22Rv1 (cell line): Measurements from ENCODE around the gene OR52A5.

Experiments used
- ZFX ChIP-seq: fragments of 450-650 bp; IDR thresholded peaks from 2 replicates; pipeline ENCODE4 v1.6.1; 2017; ENCODE audit warnings: antibody characterized with exemption, borderline replicate concordance
- TF ChIP-seq, protein P1 (sequence below): fragments of 450-650 bp; IDR thresholded peaks from 2 replicates; pipeline ENCODE4 v1.5.1; 2017; ENCODE audit warnings: mild to moderate bottlenecking

DNA sequence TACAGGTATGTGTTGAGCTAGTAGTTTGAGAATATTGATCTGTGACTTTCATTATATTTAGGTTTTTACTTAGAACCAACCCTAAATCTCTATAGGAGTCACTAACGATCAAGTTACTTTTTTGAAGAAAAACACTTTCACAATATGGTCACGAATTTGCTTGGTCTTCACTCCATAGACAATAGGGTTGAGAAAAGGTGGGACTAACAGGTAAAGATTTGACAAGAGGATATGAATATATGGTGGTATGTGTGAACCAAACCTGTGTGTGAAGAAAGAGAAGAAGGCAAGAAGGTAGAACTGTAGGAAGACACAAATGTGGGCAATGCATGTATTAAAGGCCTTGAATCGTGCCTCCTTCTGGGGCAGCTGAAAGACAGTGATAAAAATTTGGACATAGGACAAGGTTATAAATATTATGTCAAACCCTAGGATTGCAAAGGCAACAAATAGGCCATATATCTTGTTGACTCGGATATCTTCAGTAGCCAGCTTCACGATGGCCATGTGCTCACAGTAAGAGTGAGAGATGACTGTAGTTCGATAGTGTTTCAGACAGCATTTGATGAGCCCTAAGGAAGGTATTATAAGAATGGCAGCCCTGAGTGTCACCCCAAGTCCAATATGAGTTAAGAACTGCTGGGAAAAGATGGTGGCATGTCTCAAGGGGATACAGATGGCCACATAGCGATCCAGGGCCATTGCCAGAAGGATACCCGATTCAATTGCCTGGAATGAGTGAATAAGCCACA, 6.4 kb downstream of the OR52A5 start:
- TF ChIP-seq, protein P1, sequence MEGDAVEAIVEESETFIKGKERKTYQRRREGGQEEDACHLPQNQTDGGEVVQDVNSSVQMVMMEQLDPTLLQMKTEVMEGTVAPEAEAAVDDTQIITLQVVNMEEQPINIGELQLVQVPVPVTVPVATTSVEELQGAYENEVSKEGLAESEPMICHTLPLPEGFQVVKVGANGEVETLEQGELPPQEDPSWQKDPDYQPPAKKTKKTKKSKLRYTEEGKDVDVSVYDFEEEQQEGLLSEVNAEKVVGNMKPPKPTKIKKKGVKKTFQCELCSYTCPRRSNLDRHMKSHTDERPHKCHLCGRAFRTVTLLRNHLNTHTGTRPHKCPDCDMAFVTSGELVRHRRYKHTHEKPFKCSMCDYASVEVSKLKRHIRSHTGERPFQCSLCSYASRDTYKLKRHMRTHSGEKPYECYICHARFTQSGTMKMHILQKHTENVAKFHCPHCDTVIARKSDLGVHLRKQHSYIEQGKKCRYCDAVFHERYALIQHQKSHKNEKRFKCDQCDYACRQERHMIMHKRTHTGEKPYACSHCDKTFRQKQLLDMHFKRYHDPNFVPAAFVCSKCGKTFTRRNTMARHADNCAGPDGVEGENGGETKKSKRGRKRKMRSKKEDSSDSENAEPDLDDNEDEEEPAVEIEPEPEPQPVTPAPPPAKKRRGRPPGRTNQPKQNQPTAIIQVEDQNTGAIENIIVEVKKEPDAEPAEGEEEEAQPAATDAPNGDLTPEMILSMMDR: no peak
- no peak for TF ChIP-seq ZFX
